ENCODE results near the gene HSPB8. TPM values are rescaled to one million over a fixed set of nuclear protein-coding genes. Genes with fewer than 3 reads are reported as not detected.

The HSPB8 gene, protein sequence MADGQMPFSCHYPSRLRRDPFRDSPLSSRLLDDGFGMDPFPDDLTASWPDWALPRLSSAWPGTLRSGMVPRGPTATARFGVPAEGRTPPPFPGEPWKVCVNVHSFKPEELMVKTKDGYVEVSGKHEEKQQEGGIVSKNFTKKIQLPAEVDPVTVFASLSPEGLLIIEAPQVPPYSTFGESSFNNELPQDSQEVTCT
- total RNA-seq (2021) (6.7 to 7.6 TPM (median 7.6 TPM) in 3 replicates), Bru-seq, nascent RNA (percentile 44 among the genes with signal in this experiment)
- long read RNA-seq, experiment 1, transcript HSPB8-201 (3 exons, 2,152 nt) = major isoform, 25 of 25 reads
- long read RNA-seq, experiment 1, partial matches to known transcripts = 0 of 25 reads
- long read RNA-seq, experiment 1, other reads (novel, unspliced or antisense) = 0 of 25 reads
- long read RNA-seq, experiment 2, transcript HSPB8-201 (3 exons, 2,152 nt) = major isoform, 12 of 12 reads
- long read RNA-seq, experiment 2, partial matches to known transcripts = 0 of 12 reads
- long read RNA-seq, experiment 2, other reads (novel, unspliced or antisense) = 0 of 12 reads
- long read RNA-seq, experiment 3, transcript HSPB8-201 (3 exons, 2,152 nt) = major isoform, 10 of 11 reads
- long read RNA-seq, experiment 3, partial matches to known transcripts = 0 of 11 reads
- long read RNA-seq, experiment 3, other reads (novel, unspliced or antisense) = 1 of 11 reads

DNA sequence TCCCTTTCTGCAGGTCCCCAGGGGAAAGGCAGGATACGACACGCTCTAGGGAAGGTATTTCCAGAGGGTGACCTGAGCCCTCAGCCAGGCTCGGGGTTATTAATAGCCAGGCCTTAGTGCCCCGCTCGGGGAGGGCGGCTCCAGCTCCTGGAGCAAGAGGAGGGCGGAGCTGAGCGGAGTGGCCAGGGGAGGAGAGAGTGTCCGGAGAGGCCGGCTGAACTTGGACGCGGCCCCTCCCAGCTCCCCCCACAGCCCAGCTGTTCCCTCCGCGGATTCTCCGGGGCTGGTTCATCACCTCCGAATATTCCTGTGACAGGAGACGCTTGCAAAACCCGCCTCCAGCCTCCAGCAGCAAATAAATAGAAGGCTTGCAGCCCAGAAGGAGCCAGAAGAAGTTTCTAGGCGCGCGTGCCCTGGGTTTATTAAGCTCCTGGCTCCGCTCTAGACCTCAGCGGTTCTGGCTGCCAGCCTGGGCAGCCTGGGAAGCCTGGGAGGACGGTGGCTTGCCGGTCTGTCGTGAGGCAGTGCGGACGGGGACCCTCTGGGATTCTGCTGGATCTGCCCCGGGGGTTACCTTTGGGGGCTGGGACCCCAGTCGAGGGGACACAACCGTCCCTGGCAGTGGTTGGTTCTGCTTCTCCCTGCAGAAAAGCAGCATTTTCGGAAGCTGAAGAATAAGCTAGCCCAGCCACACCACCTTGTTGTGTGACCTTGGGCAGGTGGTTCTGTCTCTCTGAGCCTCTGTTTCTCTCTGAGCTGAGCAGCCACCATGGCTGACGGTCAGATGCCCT, at the start of gene HSPB8:
HSPB8 (plus strand) TSS at position 388 of the 791 bp plus-strand sequence; CDS start at position 770, 382 bp downstream.
- DNase-seq (ENCODE audit: low spot score) = peak; percentile 71
- no peaks in the 10 kb centered on the region for H3K36me3 Mint-ChIP-seq
- peak within 1 kb of the TSS; percentile 58 for H3K4me3 Mint-ChIP-seq
- H3K27me3 Mint-ChIP-seq (ENCODE audit: low read depth) = no peaks in the 10 kb centered on the region
- ChIA-PET POLR2A (interaction anchor here (0.7 to 2.5 kb wide), 3 partner anchors 22 to 118 kb away, joined by 3 to 14 read pairs (median 3); no protein-coding TSS in a partner anchor), CTCF (interaction anchor here (0.9 to 2.8 kb wide), 11 partner anchors 23 to 464 kb away, joined by 3 to 24 read pairs (median 4); no protein-coding TSS in a partner anchor)
- H3K27ac Mint-ChIP-seq = peak within 1 kb of the TSS; percentile 78; the same call in 1 of the 2 replicates
- peak; percentile 84 for ATAC-seq
- H3K4me1 Mint-ChIP-seq = peaks cover 50% of the 10 kb centered on the region
- no peak for TF ChIP-seq TP53 (CRISPR knock-in tag; IDR thresholded peaks at IDR 0.05)
- TF ChIP-seq, protein P1, sequence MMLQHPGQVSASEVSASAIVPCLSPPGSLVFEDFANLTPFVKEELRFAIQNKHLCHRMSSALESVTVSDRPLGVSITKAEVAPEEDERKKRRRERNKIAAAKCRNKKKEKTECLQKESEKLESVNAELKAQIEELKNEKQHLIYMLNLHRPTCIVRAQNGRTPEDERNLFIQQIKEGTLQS (CRISPR knock-in tag; conservative IDR thresholded peaks at IDR 0.05) = no peak
- TF ChIP-seq, protein P2, sequence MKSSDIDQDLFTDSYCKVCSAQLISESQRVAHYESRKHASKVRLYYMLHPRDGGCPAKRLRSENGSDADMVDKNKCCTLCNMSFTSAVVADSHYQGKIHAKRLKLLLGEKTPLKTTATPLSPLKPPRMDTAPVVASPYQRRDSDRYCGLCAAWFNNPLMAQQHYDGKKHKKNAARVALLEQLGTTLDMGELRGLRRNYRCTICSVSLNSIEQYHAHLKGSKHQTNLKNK (CRISPR knock-in tag; IDR thresholded peaks at IDR 0.05) = no peak
- TF ChIP-seq HMGA2 (CRISPR knock-in tag; IDR thresholded peaks at IDR 0.05) = no peak
- TF ChIP-seq, protein P3, sequence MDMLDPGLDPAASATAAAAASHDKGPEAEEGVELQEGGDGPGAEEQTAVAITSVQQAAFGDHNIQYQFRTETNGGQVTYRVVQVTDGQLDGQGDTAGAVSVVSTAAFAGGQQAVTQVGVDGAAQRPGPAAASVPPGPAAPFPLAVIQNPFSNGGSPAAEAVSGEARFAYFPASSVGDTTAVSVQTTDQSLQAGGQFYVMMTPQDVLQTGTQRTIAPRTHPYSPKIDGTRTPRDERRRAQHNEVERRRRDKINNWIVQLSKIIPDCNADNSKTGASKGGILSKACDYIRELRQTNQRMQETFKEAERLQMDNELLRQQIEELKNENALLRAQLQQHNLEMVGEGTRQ (CRISPR knock-in tag; IDR thresholded peaks at IDR 0.05) = no peak
- TF ChIP-seq, protein P4, sequence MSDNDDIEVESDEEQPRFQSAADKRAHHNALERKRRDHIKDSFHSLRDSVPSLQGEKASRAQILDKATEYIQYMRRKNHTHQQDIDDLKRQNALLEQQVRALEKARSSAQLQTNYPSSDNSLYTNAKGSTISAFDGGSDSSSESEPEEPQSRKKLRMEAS (CRISPR knock-in tag; IDR thresholded peaks at IDR 0.05) = peak; percentile 20; the same call in 1 of the 2 replicates
- no peaks in the 10 kb centered on the region for H3K9me3 Mint-ChIP-seq

DNA sequence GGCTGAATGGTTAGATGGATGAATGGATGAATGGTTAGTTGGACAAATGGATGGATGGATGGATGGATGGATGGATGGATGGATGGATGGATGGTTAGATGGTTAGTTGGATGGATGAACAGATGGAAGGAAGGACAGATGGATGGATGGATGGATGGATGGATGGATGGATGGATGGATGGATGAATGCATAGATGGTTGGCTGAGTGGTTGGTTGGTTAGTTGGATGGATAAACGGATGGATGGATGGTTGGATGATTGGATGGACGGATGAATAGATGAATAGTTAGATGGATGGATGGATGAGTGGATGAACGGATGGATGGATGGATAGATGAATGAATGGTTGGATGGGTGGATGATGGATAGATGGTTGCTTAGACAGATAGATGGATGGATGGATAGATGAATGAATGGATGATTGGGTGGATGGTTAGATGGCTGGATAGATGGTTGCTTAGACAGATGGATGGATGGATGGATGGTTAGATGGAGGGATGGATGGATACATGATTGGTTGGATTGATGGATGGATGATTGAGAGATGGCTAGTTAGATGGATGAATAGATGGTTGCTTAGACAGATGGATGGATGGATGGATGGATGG, 48.8 kb upstream of the HSPB8 start:
- TF ChIP-seq FOXP1 (CRISPR knock-in tag; IDR thresholded peaks at IDR 0.05; ENCODE audit: borderline replicate concordance) (no peak), JUN (CRISPR knock-in tag; IDR thresholded peaks at IDR 0.05) (no peak), FOXK1 (CRISPR knock-in tag; IDR thresholded peaks at IDR 0.05) (no peak), MYBL2 (CRISPR knock-in tag; IDR thresholded peaks at IDR 0.05) (no peak)
- ChIA-PET CTCF (no interaction called here), POLR2A (no interaction called here)
- Mint-ChIP-seq H3K4me3 (no peak overlapping the region), H3K9me3 (peaks cover 55% of the 10 kb centered on the region), H3K27ac (no peak overlapping the region), H3K27me3 (ENCODE audit: low read depth) (peaks cover 3% of the 10 kb centered on the region; the same call in 1 of the 2 replicates), H3K4me1 (no peaks in the 10 kb centered on the region), H3K36me3 (peaks cover 38% of the 10 kb centered on the region)
- ATAC-seq (no peak), DNase-seq (ENCODE audit: low spot score) (no peak)

DNA sequence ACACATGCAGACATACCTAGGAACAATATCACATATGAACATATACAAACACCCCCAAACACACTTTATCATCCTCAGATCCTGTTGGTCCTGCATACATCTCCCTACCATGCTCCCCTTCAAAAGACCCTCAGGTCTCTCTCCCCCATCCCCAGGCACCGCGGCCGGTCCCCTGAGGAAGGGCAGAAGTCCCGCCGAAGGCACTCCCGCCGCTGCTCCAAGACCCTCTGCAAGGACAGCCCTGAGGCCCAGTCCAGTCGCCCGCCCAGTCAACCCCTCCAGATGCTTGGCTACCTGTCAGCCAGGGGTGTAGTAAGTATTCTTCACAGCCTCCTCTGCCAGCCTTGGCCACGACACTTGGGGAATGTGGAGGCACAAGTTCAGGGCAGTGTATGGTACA, 48.2 kb upstream of the HSPB8 start:
- peaks cover 3% of the 10 kb centered on the region; the same call in 1 of the 2 replicates for H3K27me3 Mint-ChIP-seq (ENCODE audit: low read depth)
- ATAC-seq = no peak
- TF ChIP-seq RELA (CRISPR knock-in tag; IDR thresholded peaks at IDR 0.05; ENCODE audit: borderline replicate concordance) = no peak
- TF ChIP-seq, protein P5, sequence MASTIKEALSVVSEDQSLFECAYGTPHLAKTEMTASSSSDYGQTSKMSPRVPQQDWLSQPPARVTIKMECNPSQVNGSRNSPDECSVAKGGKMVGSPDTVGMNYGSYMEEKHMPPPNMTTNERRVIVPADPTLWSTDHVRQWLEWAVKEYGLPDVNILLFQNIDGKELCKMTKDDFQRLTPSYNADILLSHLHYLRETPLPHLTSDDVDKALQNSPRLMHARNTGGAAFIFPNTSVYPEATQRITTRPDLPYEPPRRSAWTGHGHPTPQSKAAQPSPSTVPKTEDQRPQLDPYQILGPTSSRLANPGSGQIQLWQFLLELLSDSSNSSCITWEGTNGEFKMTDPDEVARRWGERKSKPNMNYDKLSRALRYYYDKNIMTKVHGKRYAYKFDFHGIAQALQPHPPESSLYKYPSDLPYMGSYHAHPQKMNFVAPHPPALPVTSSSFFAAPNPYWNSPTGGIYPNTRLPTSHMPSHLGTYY (CRISPR knock-in tag; IDR thresholded peaks at IDR 0.05) = no peak
- TF ChIP-seq, protein P6, sequence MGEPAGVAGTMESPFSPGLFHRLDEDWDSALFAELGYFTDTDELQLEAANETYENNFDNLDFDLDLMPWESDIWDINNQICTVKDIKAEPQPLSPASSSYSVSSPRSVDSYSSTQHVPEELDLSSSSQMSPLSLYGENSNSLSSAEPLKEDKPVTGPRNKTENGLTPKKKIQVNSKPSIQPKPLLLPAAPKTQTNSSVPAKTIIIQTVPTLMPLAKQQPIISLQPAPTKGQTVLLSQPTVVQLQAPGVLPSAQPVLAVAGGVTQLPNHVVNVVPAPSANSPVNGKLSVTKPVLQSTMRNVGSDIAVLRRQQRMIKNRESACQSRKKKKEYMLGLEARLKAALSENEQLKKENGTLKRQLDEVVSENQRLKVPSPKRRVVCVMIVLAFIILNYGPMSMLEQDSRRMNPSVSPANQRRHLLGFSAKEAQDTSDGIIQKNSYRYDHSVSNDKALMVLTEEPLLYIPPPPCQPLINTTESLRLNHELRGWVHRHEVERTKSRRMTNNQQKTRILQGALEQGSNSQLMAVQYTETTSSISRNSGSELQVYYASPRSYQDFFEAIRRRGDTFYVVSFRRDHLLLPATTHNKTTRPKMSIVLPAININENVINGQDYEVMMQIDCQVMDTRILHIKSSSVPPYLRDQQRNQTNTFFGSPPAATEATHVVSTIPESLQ (CRISPR knock-in tag; IDR thresholded peaks at IDR 0.05) = no peak
- TF ChIP-seq, protein P7, sequence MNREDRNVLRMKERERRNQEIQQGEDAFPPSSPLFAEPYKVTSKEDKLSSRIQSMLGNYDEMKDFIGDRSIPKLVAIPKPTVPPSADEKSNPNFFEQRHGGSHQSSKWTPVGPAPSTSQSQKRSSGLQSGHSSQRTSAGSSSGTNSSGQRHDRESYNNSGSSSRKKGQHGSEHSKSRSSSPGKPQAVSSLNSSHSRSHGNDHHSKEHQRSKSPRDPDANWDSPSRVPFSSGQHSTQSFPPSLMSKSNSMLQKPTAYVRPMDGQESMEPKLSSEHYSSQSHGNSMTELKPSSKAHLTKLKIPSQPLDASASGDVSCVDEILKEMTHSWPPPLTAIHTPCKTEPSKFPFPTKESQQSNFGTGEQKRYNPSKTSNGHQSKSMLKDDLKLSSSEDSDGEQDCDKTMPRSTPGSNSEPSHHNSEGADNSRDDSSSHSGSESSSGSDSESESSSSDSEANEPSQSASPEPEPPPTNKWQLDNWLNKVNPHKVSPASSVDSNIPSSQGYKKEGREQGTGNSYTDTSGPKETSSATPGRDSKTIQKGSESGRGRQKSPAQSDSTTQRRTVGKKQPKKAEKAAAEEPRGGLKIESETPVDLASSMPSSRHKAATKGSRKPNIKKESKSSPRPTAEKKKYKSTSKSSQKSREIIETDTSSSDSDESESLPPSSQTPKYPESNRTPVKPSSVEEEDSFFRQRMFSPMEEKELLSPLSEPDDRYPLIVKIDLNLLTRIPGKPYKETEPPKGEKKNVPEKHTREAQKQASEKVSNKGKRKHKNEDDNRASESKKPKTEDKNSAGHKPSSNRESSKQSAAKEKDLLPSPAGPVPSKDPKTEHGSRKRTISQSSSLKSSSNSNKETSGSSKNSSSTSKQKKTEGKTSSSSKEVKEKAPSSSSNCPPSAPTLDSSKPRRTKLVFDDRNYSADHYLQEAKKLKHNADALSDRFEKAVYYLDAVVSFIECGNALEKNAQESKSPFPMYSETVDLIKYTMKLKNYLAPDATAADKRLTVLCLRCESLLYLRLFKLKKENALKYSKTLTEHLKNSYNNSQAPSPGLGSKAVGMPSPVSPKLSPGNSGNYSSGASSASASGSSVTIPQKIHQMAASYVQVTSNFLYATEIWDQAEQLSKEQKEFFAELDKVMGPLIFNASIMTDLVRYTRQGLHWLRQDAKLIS (CRISPR knock-in tag; IDR thresholded peaks at IDR 0.05; ENCODE audit: borderline replicate concordance) = no peak
- TF ChIP-seq, protein P8, sequence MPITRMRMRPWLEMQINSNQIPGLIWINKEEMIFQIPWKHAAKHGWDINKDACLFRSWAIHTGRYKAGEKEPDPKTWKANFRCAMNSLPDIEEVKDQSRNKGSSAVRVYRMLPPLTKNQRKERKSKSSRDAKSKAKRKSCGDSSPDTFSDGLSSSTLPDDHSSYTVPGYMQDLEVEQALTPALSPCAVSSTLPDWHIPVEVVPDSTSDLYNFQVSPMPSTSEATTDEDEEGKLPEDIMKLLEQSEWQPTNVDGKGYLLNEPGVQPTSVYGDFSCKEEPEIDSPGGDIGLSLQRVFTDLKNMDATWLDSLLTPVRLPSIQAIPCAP (CRISPR knock-in tag; IDR thresholded peaks at IDR 0.05) = no peak

More for the DNA sequence above, 48.2 kb upstream of the HSPB8 start:
- CTCF ChIA-PET = interaction anchor here (0.6 kb wide), 1 partner anchor 87 kb away, joined by 3 read pairs; no protein-coding TSS in a partner anchor
- no peaks in the 10 kb centered on the region for H3K4me1 Mint-ChIP-seq
- H3K36me3 Mint-ChIP-seq = peaks cover 42% of the 10 kb centered on the region
- POLR2A ChIA-PET = no interaction called here
- H3K9me3 Mint-ChIP-seq = peaks cover 58% of the 10 kb centered on the region
- no peak overlapping the region for H3K27ac Mint-ChIP-seq
- DNase-seq (ENCODE audit: low spot score) = no peak
- H3K4me3 Mint-ChIP-seq = no peak overlapping the region

All from WTC11 (cell line).